H1 (cell line): Measurements from ENCODE around the gene USP6. TPM values are rescaled to one million over a fixed set of nuclear protein-coding genes. Genes with fewer than 3 reads are reported as not detected.

ENCODE experiments used
- CTCF ChIA-PET: fragments of 300-600 bp; sonication (Branson Sonifier 250); formaldehyde crosslinking; loops from one replicate; lab custom pipeline; 2021; ENCODE audit not compliant: partially characterized antibody; lab: Charles Lee
- POLR2A ChIA-PET: fragments of 300-600 bp; sonication (Branson Sonifier 250); formaldehyde crosslinking; loops from one replicate; lab custom pipeline; 2021; ENCODE audit warnings: inconsistent platforms; ENCODE audit not compliant: partially characterized antibody; lab: Charles Lee
- DNase-seq, 2 experiments: peaks; one replicate each; pipeline versions ENCODE4 v3.0.0 to v3.0.0-alpha.2; 2010 to 2022; ENCODE audit warnings: low spot score in 2 of 2, low read depth in 1 of 2, mixed read lengths in 1 of 2
- FAIRE-seq: peaks from 2 replicates; lab custom pipeline; 2011; peaks lifted over from hg19 to GRCh38; lab: Jason Lieb, UNC
- H2AFZ ChIP-seq: 2 replicates; pipeline ENCODE4 v1.8.1; 2012; ENCODE audit warnings: low read length, inconsistent platforms
- H2AK5ac ChIP-seq: 2 replicates; pipeline ENCODE4 v1.6.1; 2013; ENCODE audit warnings: low read depth, low read length
- H2BK120ac ChIP-seq: replicated peaks from 2 replicates; pipeline ENCODE3; 2013; ENCODE audit warnings: low read depth, low read length, inconsistent platforms
- H2BK12ac ChIP-seq: 2 replicates; pipeline ENCODE4 v1.6.1; 2013; ENCODE audit warnings: low read depth, low read length
- H2BK15ac ChIP-seq: 2 replicates; pipeline ENCODE4 v1.6.1; 2013; ENCODE audit warnings: low read length
- H2BK20ac ChIP-seq: 2 replicates; pipeline ENCODE4 v1.6.1; 2013; ENCODE audit warnings: low read length
- H2BK5ac ChIP-seq: 2 replicates; pipeline ENCODE4 v1.6.1; 2013; ENCODE audit warnings: low read depth, low read length
- H3K14ac ChIP-seq: 2 replicates; pipeline ENCODE4 v1.6.1; 2013; ENCODE audit warnings: inconsistent platforms; ENCODE audit not compliant: insufficient read length
- H3K18ac ChIP-seq: 2 replicates; pipeline ENCODE4 v1.6.1; 2013; ENCODE audit warnings: low read length; ENCODE audit errors: extremely low read depth
- H3K23ac ChIP-seq: 2 replicates; pipeline ENCODE4 v1.6.1; 2013; ENCODE audit warnings: inconsistent platforms; ENCODE audit not compliant: insufficient read length
- H3K23me2 ChIP-seq: 2 replicates; pipeline ENCODE4 v1.6.1; 2013; ENCODE audit warnings: low read depth, low read length
- H3K27ac ChIP-seq: 2 replicates; pipeline ENCODE4 v1.6.1; 2011; ENCODE audit warnings: low read depth, low read length, inconsistent platforms
- H3K27me3 ChIP-seq, 4 experiments: replicated peaks in 1 of 4; 1 replicate in 1 of 4; 2 replicates in 3 of 4; pipeline versions ENCODE4 v1.6.1 to v1.8.1; 2011 to 2013; ENCODE audit warnings: low read length in 3 of 4, mild to moderate bottlenecking in 3 of 4, inconsistent platforms in 2 of 4, mixed read lengths in 2 of 4, moderate library complexity in 1 of 4; ENCODE audit not compliant: control insufficient read depth in 3 of 4, insufficient read depth in 3 of 4; ENCODE audit errors: extremely low read depth in 1 of 4
- H3K36me3 ChIP-seq, 4 experiments: 2 replicates each; pipeline versions ENCODE4 v1.6.1 to v1.8.1; 2011 to 2013; ENCODE audit warnings: mild to moderate bottlenecking in 4 of 4, low read length in 3 of 4, moderate library complexity in 2 of 4, control low read depth in 1 of 4, inconsistent platforms in 1 of 4; ENCODE audit not compliant: insufficient read depth in 4 of 4, control insufficient read depth in 2 of 4
- H3K4ac ChIP-seq: replicated peaks from 2 replicates; pipeline ENCODE3; 2013; ENCODE audit warnings: low read length, low read depth, mixed read lengths, inconsistent platforms; ENCODE audit not compliant: insufficient read length
- H3K4me1 ChIP-seq, 4 experiments: replicated peaks in 1 of 4; 1 replicate in 1 of 4; 2 replicates in 3 of 4; pipeline versions ENCODE4 v1.6.1 to v1.8.1; 2011 to 2013; ENCODE audit warnings: low read length in 3 of 4, inconsistent platforms in 2 of 4, mixed read lengths in 1 of 4; ENCODE audit not compliant: insufficient read depth in 4 of 4, control insufficient read depth in 3 of 4
- H3K4me2 ChIP-seq, 2 experiments: 2 replicates each; pipeline versions ENCODE4 v1.6.1 to v1.8.1; 2011 to 2013; ENCODE audit warnings: low read depth in 2 of 2, low read length in 2 of 2, control low read depth in 1 of 2, inconsistent platforms in 1 of 2, mild to moderate bottlenecking in 1 of 2; ENCODE audit not compliant: insufficient read depth in 1 of 2
- H3K4me3 ChIP-seq, 4 experiments: fragments of 200-600, 300-600 bp in 1 of 4; sonication (generic), shearing (Covaris generic), sonication (Bioruptor Twin) in 1 of 4; 2 replicates each; pipeline versions ENCODE4 v1.5.1 to v1.8.1; 2011 to 2016; ENCODE audit warnings: low read length in 4 of 4, low read depth in 3 of 4, control low read depth in 2 of 4, inconsistent platforms in 2 of 4, mild to moderate bottlenecking in 2 of 4, mixed read lengths in 1 of 4, moderate library complexity in 1 of 4; ENCODE audit not compliant: insufficient read depth in 2 of 4; ENCODE audit errors: extremely low read depth in 1 of 4
- H3K56ac ChIP-seq: replicated peaks from 2 replicates; pipeline ENCODE3; 2013; ENCODE audit warnings: low read depth, mild to moderate bottlenecking, mixed read lengths, low read length, inconsistent platforms; ENCODE audit not compliant: insufficient read length
- H3K79me1 ChIP-seq: 2 replicates; pipeline ENCODE4 v1.6.1; 2013; ENCODE audit warnings: low read depth, low read length, control low read depth
- H3K79me2 ChIP-seq, 2 experiments: 2 replicates each; pipeline versions ENCODE4 v1.6.1 to v1.8.1; 2012 to 2013; ENCODE audit warnings: low read length in 2 of 2, mild to moderate bottlenecking in 2 of 2, inconsistent platforms in 1 of 2; ENCODE audit not compliant: insufficient read depth in 2 of 2, control insufficient read depth in 1 of 2
- H3K9ac ChIP-seq, 4 experiments: replicated peaks in 1 of 4; 1 replicate in 1 of 4; 2 replicates in 3 of 4; pipeline versions ENCODE4 v1.6.1 to v1.8.1; 2011 to 2013; ENCODE audit warnings: low read depth in 3 of 4, low read length in 3 of 4, control low read depth in 2 of 4, mild to moderate bottlenecking in 2 of 4, moderate library complexity in 2 of 4, inconsistent platforms in 1 of 4; ENCODE audit errors: extremely low read depth in 1 of 4
- H3K9me3 ChIP-seq, 2 experiments: 2 replicates each; pipeline versions ENCODE4 v1.6.1 to v1.8.1; 2012 to 2013; ENCODE audit warnings: mild to moderate bottlenecking in 2 of 2, moderate library complexity in 2 of 2, control low read depth in 1 of 2, inconsistent platforms in 1 of 2, low read depth in 1 of 2, low read length in 1 of 2, mixed read lengths in 1 of 2; ENCODE audit not compliant: insufficient read depth in 2 of 2
- H4K20me1 ChIP-seq, 2 experiments: replicated peaks in 1 of 2; 2 replicates each; pipeline versions ENCODE3 to v1.8.1; 2011 to 2013; ENCODE audit warnings: inconsistent platforms in 2 of 2, low read length in 2 of 2, mild to moderate bottlenecking in 1 of 2; ENCODE audit not compliant: insufficient read depth in 2 of 2, control insufficient read depth in 1 of 2
- H4K5ac ChIP-seq: 2 replicates; pipeline ENCODE4 v1.6.1; 2013; ENCODE audit warnings: low read length, low read depth, mixed read lengths, inconsistent platforms; ENCODE audit not compliant: insufficient read length
- H4K8ac ChIP-seq: 2 replicates; pipeline ENCODE4 v1.8.0; 2013; ENCODE audit warnings: mild to moderate bottlenecking, moderate library complexity, low read length, inconsistent platforms; ENCODE audit not compliant: insufficient read depth; ENCODE audit errors: extremely low read depth
- H4K91ac ChIP-seq: replicated peaks from 2 replicates; pipeline ENCODE3; 2013; ENCODE audit warnings: low read length, mixed read lengths, inconsistent platforms; ENCODE audit not compliant: insufficient read length
- TAF1 ChIP-seq: IDR thresholded peaks from 2 replicates; pipeline ENCODE4 v1.6.1; 2011; ENCODE audit warnings: mild to moderate bottlenecking, low read depth, low read length
- WGBS, 2 experiments: shearing (Covaris generic) in 1 of 2; methylation state at CpG; one replicate each; pipeline versions ENCODE4 v1.1.6 to v1.1.7; 2013 to 2015; ENCODE audit warnings: low lambda C conversion rate in 2 of 2, mixed read lengths in 2 of 2, inconsistent platforms in 1 of 2, low coverage in 1 of 2, missing lambda C conversion rate in 1 of 2; ENCODE audit not compliant: insufficient replicate concordance in 2 of 2, insufficient coverage in 1 of 2, insufficient read length in 1 of 2; ENCODE audit errors: extremely low coverage in 1 of 2, missing lambda C conversion rate in 1 of 2; 5-methylcytosine and 5-hydroxymethylcytosine counted together
- polyA plus RNA-seq, 7 experiments: library from polyadenylated mRNA; depleted of rRNA in 3 of 7; stranded (reverse) in 5 of 7; unstranded in 2 of 7; fragments of >200 nt in 5 of 7; fragments of 200-250 nt in 2 of 7; gene quantifications; 1 replicate in 5 of 7; 2 replicates in 1 of 7; 4 replicates in 1 of 7; pipeline versions ENCODE4 v1.2.1 to v1.2.3, GENCODE V29; 2011 to 2013; ENCODE audit warnings: missing spikeins in 2 of 7, mixed read lengths in 2 of 7
- total RNA-seq: library from RNA; stranded (reverse); fragmentation: NEBNext Ultra II Directional; extraction: Animal tissue kit (Norgen Biotek cat#: 25700); gene quantifications from 2 replicates; pipeline ENCODE4 v1.2.1, GENCODE V29; 2021

The USP6 gene
- total and polyA plus RNA-seq, 2 of the 8 experiments (the other 6 are each of a cell fraction or from before 2014, with no cell fraction given) = 0.08 to 0.32 TPM

- H2BK12ac ChIP-seq = peak within 1 kb of the TSS; percentile 80
- peak within 1 kb of the TSS; percentile 61 for H4K91ac ChIP-seq
- H3K23ac ChIP-seq = no peak within 1 kb of the TSS
- no peak within 1 kb of the TSS for H2BK20ac ChIP-seq
- H3K27me3 ChIP-seq = no peaks in the 10 kb centered on the region
- CTCF ChIA-PET = interaction anchor here (0.6 to 1.5 kb wide), 5 partner anchors 10 to 270 kb away, joined by 3 read pairs; no protein-coding TSS in a partner anchor
- peak within 1 kb of the TSS; percentile 60 to 94 (median 84) for H3K9ac ChIP-seq
- peak within 1 kb of the TSS; percentile 94 for H3K4ac ChIP-seq
- H2AFZ ChIP-seq = peak within 1 kb of the TSS; percentile 47
- peaks cover 0 to 3% of the 10 kb centered on the region in 2 experiments for H4K20me1 ChIP-seq
- peak within 1 kb of the TSS; percentile 70 to 79 (median 74) for H3K4me3 ChIP-seq
- peak within 1 kb of the TSS; percentile 85 to 88 for H3K4me2 ChIP-seq
- H2BK5ac ChIP-seq = peak within 1 kb of the TSS; percentile 96
- H2BK120ac ChIP-seq = no peak within 1 kb of the TSS
- 0 out of 2 replicates have a peak within 1 kb of the TSS, but pooled peaks have one; percentile 60 for H2AK5ac ChIP-seq
- peaks cover 0 to 17% of the 10 kb centered on the region in 2 experiments; a peak in 2 of 4 replicates for H3K79me2 ChIP-seq
- no peak within 1 kb of the TSS; the same call in 1 of the 2 replicates for H2BK15ac ChIP-seq
- H3K56ac ChIP-seq = peak within 1 kb of the TSS; percentile 94
- POLR2A ChIA-PET = interaction anchor here (1.0 to 3.7 kb wide), 12 partner anchors 10 to 163 kb away, joined by 3 to 28 read pairs (median 5); partner anchors contain the start of genes PFN1 and ZNF594
- H3K14ac ChIP-seq = peak within 1 kb of the TSS; percentile 73
- WGBS, 2 experiments = 1% methylated on average over 62 of the region's 69 CpGs; no CpG with 5 or more reads in 1 of the 2 experiments
- peak; percentile 88 to 96 for DNase-seq
- FAIRE-seq = no peak
- H3K4me1 ChIP-seq = peaks cover 0 to 5% (median 2%) of the 10 kb centered on the region in 4 experiments; a peak in 2 of 7 replicates
- H3K9me3 ChIP-seq = peaks cover 0 to 4% of the 10 kb centered on the region in 2 experiments; a peak in 1 of 4 replicates
- H3K18ac ChIP-seq = peak within 1 kb of the TSS; percentile 96
- H4K5ac ChIP-seq = peak within 1 kb of the TSS; percentile 57
- H3K23me2 ChIP-seq = peaks cover 12% of the 10 kb centered on the region
- H3K36me3 ChIP-seq = peaks cover 11 to 28% (median 21%) of the 10 kb centered on the region in 4 experiments; a peak in 7 of 8 replicates
- peaks cover 6% of the 10 kb centered on the region for H3K79me1 ChIP-seq
- H3K27ac ChIP-seq = peak within 1 kb of the TSS; percentile 35; the same call in 1 of the 2 replicates
- H4K8ac ChIP-seq = peak within 1 kb of the TSS; percentile 94
- TF ChIP-seq TAF1 = peak; percentile 74
Observed at GRCh38 chr17:5111402-5112204, 4.2 kb upstream of the USP6 start, which contains the start of gene ZNF232. Gene ZNF232 (minus strand): TSS chr17:5111878. CDS start chr17:5111822, 56 bp downstream.
